ENCODE results near the gene EPHA4.

- TF ChIP-seq GATA3 (IDR thresholded peaks at IDR 0.05; ENCODE audit: low read depth, low read length) (no peak), GATA2 (IDR thresholded peaks at IDR 0.05; ENCODE audit: low read depth, low read length) (no peak)
Measured at GRCh38 chr2:221480163-221480562, 91.9 kb downstream of the EPHA4 start.
